ENCODE results near the gene UBL4B. TPM values are rescaled to one million over a fixed set of nuclear protein-coding genes. Genes with fewer than 3 reads are reported as not detected.

UBL4B gene
- total RNA-seq, 2 experiments from 2014 or later = not detected

DNA sequence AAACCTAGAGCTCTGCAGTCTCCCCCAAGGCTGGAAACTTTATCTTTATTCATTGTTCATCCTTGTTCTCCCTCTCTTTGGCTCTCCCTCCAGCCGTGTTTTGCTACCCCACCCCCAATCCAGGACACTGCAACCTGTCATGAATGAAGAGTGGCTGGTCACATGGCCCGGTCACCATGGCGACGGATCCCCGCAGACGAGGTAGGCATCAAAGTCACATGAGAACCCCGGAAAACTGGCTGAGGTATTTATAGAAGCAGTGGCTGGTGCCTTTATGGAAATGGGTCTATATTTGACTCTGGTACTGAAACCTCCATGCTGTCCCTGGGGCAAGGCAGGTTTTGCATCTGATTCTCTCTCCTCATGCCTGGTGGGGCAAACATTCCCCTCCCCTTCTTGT, 24.7 kb downstream of the UBL4B start:
- Histone ChIP-seq H2AFZ (ENCODE audit: low read length) (no peak overlapping the region), H3K9me2 (ENCODE audit: insufficient read depth, low read length) (no peaks in the 10 kb centered on the region), H3K9me3 (ENCODE audit: low read length) (no peaks in the 10 kb centered on the region), H3K4me2 (ENCODE audit: low read length) (no peak overlapping the region), H3K4me3 (ENCODE audit: low read depth, low read length, poor library complexity, severe bottlenecking) (no peak overlapping the region), H3K36me3 (ENCODE audit: insufficient read depth, low read length) (no peaks in the 10 kb centered on the region), H4K20me1 (ENCODE audit: insufficient read depth, low read length) (no peaks in the 10 kb centered on the region), H3K4me1 (ENCODE audit: insufficient read depth, low read length, poor library complexity, severe bottlenecking) (no peaks in the 10 kb centered on the region), H3K79me2 (ENCODE audit: insufficient read depth, low read depth, low read length) (no peaks in the 10 kb centered on the region), H3K27ac (ENCODE audit: low read depth, low read length, poor library complexity, severe bottlenecking) (no peak overlapping the region)
- intact Hi-C loops (cut with micrococcal nuclease; ENCODE audit: unreplicated experiment) = no loop called here
- POLR2A ChIA-PET = no interaction called here
- BruUV-seq (replicated peaks) = no TSS peak
- TF ChIP-seq, protein P1, sequence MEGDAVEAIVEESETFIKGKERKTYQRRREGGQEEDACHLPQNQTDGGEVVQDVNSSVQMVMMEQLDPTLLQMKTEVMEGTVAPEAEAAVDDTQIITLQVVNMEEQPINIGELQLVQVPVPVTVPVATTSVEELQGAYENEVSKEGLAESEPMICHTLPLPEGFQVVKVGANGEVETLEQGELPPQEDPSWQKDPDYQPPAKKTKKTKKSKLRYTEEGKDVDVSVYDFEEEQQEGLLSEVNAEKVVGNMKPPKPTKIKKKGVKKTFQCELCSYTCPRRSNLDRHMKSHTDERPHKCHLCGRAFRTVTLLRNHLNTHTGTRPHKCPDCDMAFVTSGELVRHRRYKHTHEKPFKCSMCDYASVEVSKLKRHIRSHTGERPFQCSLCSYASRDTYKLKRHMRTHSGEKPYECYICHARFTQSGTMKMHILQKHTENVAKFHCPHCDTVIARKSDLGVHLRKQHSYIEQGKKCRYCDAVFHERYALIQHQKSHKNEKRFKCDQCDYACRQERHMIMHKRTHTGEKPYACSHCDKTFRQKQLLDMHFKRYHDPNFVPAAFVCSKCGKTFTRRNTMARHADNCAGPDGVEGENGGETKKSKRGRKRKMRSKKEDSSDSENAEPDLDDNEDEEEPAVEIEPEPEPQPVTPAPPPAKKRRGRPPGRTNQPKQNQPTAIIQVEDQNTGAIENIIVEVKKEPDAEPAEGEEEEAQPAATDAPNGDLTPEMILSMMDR (conservative IDR thresholded peaks at IDR 0.05; ENCODE audit: low read length) = no peak
- no peak for TF ChIP-seq EZH2phosphoT487 (IDR thresholded peaks at IDR 0.05; ENCODE audit: borderline replicate concordance, low read depth, low read length)
- no peak for DNase-seq (ENCODE audit: low spot score)
- CTCF ChIA-PET (ENCODE audit: unreplicated experiment) = no interaction called here

DNA sequence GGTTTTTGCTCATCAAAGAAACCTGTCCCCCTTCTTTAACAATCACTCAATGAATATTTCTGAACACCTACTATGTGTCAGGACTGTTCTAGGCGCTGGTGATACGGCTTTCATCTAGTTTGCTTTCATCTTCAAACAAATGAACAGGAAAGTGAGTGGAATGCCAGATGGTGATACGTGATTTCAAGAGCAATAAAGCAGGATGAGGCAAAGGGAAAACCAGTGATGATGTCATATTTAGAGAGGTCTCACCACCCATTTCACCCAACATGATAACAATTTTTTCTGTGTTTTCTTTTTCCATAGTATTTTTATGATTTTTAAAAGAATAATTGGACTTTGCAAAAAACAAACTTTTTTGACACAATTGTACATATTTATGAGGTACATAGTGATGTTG, 26.7 kb downstream of the UBL4B start:
- intact Hi-C loops (cut with micrococcal nuclease; ENCODE audit: unreplicated experiment) = no loop called here
- BruUV-seq (replicated peaks) = no TSS peak
- Histone ChIP-seq H3K4me2 (ENCODE audit: low read length) (no peak overlapping the region), H3K4me1 (ENCODE audit: insufficient read depth, low read length, poor library complexity, severe bottlenecking) (no peaks in the 10 kb centered on the region), H3K27ac (ENCODE audit: low read depth, low read length, poor library complexity, severe bottlenecking) (no peak overlapping the region), H3K79me2 (ENCODE audit: insufficient read depth, low read depth, low read length) (no peaks in the 10 kb centered on the region), H3K9me3 (ENCODE audit: low read length) (no peaks in the 10 kb centered on the region), H3K9me2 (ENCODE audit: insufficient read depth, low read length) (no peaks in the 10 kb centered on the region), H2AFZ (ENCODE audit: low read length) (no peak overlapping the region), H4K20me1 (ENCODE audit: insufficient read depth, low read length) (no peaks in the 10 kb centered on the region), H3K36me3 (ENCODE audit: insufficient read depth, low read length) (no peaks in the 10 kb centered on the region), H3K4me3 (ENCODE audit: low read depth, low read length, poor library complexity, severe bottlenecking) (no peak overlapping the region)
- no peak for DNase-seq (ENCODE audit: low spot score)
- ChIA-PET CTCF (ENCODE audit: unreplicated experiment) (no interaction called here), POLR2A (no interaction called here)
- TF ChIP-seq EZH2phosphoT487 (IDR thresholded peaks at IDR 0.05; ENCODE audit: borderline replicate concordance, low read depth, low read length) = no peak
- TF ChIP-seq, protein P1 (conservative IDR thresholded peaks at IDR 0.05; ENCODE audit: low read length) = no peak

- no peak for TF ChIP-seq EZH2phosphoT487 (IDR thresholded peaks at IDR 0.05; ENCODE audit: borderline replicate concordance, low read depth, low read length)
- TF ChIP-seq, protein P1 (conservative IDR thresholded peaks at IDR 0.05; ENCODE audit: low read length) = no peak
- no peak overlapping the region for H3K27ac ChIP-seq (ENCODE audit: low read depth, low read length, poor library complexity, severe bottlenecking)
- H3K9me2 ChIP-seq (ENCODE audit: insufficient read depth, low read length) = no peaks in the 10 kb centered on the region
- no peaks in the 10 kb centered on the region for H4K20me1 ChIP-seq (ENCODE audit: insufficient read depth, low read length)
- no peaks in the 10 kb centered on the region for H3K9me3 ChIP-seq (ENCODE audit: low read length)
- no peak for DNase-seq (ENCODE audit: low spot score)
- H2AFZ ChIP-seq (ENCODE audit: low read length) = no peak overlapping the region
- H3K4me2 ChIP-seq (ENCODE audit: low read length) = no peak overlapping the region
- H3K79me2 ChIP-seq (ENCODE audit: insufficient read depth, low read depth, low read length) = no peaks in the 10 kb centered on the region
- H3K4me1 ChIP-seq (ENCODE audit: insufficient read depth, low read length, poor library complexity, severe bottlenecking) = no peaks in the 10 kb centered on the region
- ChIA-PET CTCF (ENCODE audit: unreplicated experiment) (no interaction called here), POLR2A (no interaction called here)
- intact Hi-C loops (cut with micrococcal nuclease; ENCODE audit: unreplicated experiment) = no loop called here
- BruUV-seq (replicated peaks) = no TSS peak
- H3K4me3 ChIP-seq (ENCODE audit: low read depth, low read length, poor library complexity, severe bottlenecking) = no peak overlapping the region
- no peaks in the 10 kb centered on the region for H3K36me3 ChIP-seq (ENCODE audit: insufficient read depth, low read length)
Observed at GRCh38 chr1:110144366-110144765, 32.1 kb downstream of the UBL4B start.

Data from OCI-LY7 (cell line).